IMR-90 (cell line): Measurements from ENCODE around the gene ENO4. TPM values are rescaled to one million over a fixed set of nuclear protein-coding genes. Genes with fewer than 3 reads are reported as not detected.

ENCODE experiments used
- ATAC-seq: fragments of 200-7000 bp; cut with Tn5 transposase; 2 replicates; pipeline ENCODE4 v1.9.1; 2020; ENCODE audit warnings: low read depth, mild to moderate bottlenecking, moderate library complexity
- BruUV-seq: library from RNA; stranded (reverse); fragments of 400-500 nt; replicated peaks from 2 replicates; lab custom pipeline; 2021; lab: Mats Ljungman, UMichigan
- CTCF ChIA-PET: fragments of 300-600 bp; formaldehyde crosslinking; extraction: SDS; loops from one replicate; lab custom pipeline; 2021; ENCODE audit warnings: antibody characterized with exemption; lab: Yijun Ruan, JAX
- POLR2A ChIA-PET: fragments of 300-600 bp; sonication (Branson Sonifier 250); formaldehyde crosslinking; loops from one replicate; lab custom pipeline; 2022; ENCODE audit warnings: antibody characterized with exemption; ENCODE audit not compliant: unreplicated experiment; lab: Charles Lee
- DNase-seq: peaks from one replicate; pipeline ENCODE4 v3.0.0; 2013
- H2AFZ ChIP-seq: replicated peaks from 2 replicates; pipeline ENCODE3; 2013; ENCODE audit warnings: low read length, mild to moderate bottlenecking; ENCODE audit not compliant: poor library complexity
- H2AK5ac ChIP-seq: 2 replicates; pipeline ENCODE4 v1.6.1; 2013; ENCODE audit warnings: low read depth, low read length, inconsistent platforms
- H2AK9ac ChIP-seq: replicated peaks from 2 replicates; pipeline ENCODE3; 2013; ENCODE audit warnings: mild to moderate bottlenecking, low read depth, low read length, moderate library complexity; ENCODE audit not compliant: poor library complexity
- H2BK120ac ChIP-seq: 2 replicates; pipeline ENCODE4 v1.6.1; 2013; ENCODE audit warnings: low read depth, low read length, inconsistent platforms
- H2BK15ac ChIP-seq: 3 replicates; pipeline ENCODE4 v1.6.1; 2013; ENCODE audit warnings: low read depth, low read length, inconsistent platforms
- H2BK20ac ChIP-seq: 2 replicates; pipeline ENCODE4 v1.6.1; 2013; ENCODE audit warnings: low read depth, mild to moderate bottlenecking, inconsistent platforms, low read length, moderate library complexity
- H2BK5ac ChIP-seq: 2 replicates; pipeline ENCODE4 v1.6.1; 2013; ENCODE audit warnings: mild to moderate bottlenecking, low read depth, low read length, inconsistent platforms; ENCODE audit not compliant: poor library complexity, severe bottlenecking
- H3K14ac ChIP-seq: replicated peaks from 2 replicates; pipeline ENCODE4 v1.6.1; 2013; ENCODE audit warnings: low read depth, low read length, inconsistent platforms
- H3K18ac ChIP-seq: 2 replicates; pipeline ENCODE4 v1.6.1; 2013; ENCODE audit warnings: low read depth, low read length, control low read depth
- H3K23ac ChIP-seq: 2 replicates; pipeline ENCODE4 v1.6.1; 2013; ENCODE audit warnings: low read depth, low read length, inconsistent platforms
- H3K27ac ChIP-seq: 2 replicates; pipeline ENCODE4 v1.5.1; 2013; ENCODE audit warnings: mild to moderate bottlenecking, control low read depth, low read length; ENCODE audit not compliant: insufficient read depth
- H3K27me3 ChIP-seq: 2 replicates; pipeline ENCODE4 v1.6.1; 2013; ENCODE audit warnings: low read length; ENCODE audit not compliant: control insufficient read depth, insufficient read depth
- H3K36me3 ChIP-seq: 2 replicates; pipeline ENCODE4 v1.6.1; 2013; ENCODE audit warnings: low read length, mixed read lengths; ENCODE audit not compliant: control insufficient read depth, insufficient read depth
- H3K4ac ChIP-seq: 2 replicates; pipeline ENCODE4 v1.6.1; 2013; ENCODE audit warnings: low read depth, low read length, inconsistent platforms
- H3K4me1 ChIP-seq: 2 replicates; pipeline ENCODE4 v1.6.1; 2013; ENCODE audit warnings: low read length, mixed read lengths; ENCODE audit not compliant: control insufficient read depth, insufficient read depth
- H3K4me2 ChIP-seq: 2 replicates; pipeline ENCODE4 v1.6.1; 2013; ENCODE audit warnings: low read depth, mild to moderate bottlenecking, control low read depth, low read length, moderate library complexity
- H3K4me3 ChIP-seq: 2 replicates; pipeline ENCODE4 v1.5.1; 2013; ENCODE audit warnings: low read depth, mild to moderate bottlenecking, control low read depth, low read length, moderate library complexity; ENCODE audit not compliant: insufficient read depth
- H3K56ac ChIP-seq: 2 replicates; pipeline ENCODE4 v1.6.1; 2013; ENCODE audit warnings: low read length, inconsistent platforms; ENCODE audit not compliant: insufficient read depth; ENCODE audit errors: extremely low read depth
- H3K79me1 ChIP-seq, 2 experiments: 2 replicates each; pipeline ENCODE4 v1.6.1; 2013; ENCODE audit warnings: low read length in 2 of 2, inconsistent platforms in 1 of 2, low read depth in 1 of 2
- H3K9ac ChIP-seq: 2 replicates; pipeline ENCODE4 v1.6.1; 2013; ENCODE audit warnings: low read depth, low read length, control low read depth
- H3K9me1 ChIP-seq: 2 replicates; pipeline ENCODE4 v1.6.1; 2013; ENCODE audit warnings: low read length, inconsistent platforms; ENCODE audit not compliant: insufficient read depth
- H3K9me3 ChIP-seq: 2 replicates; pipeline ENCODE4 v1.6.1; 2013; ENCODE audit warnings: low read length; ENCODE audit not compliant: control insufficient read depth, insufficient read depth
- H4K20me1 ChIP-seq: 2 replicates; pipeline ENCODE4 v1.6.1; 2013; ENCODE audit warnings: low read length, inconsistent platforms; ENCODE audit not compliant: insufficient read depth
- H4K5ac ChIP-seq: 2 replicates; pipeline ENCODE4 v1.6.1; 2013; ENCODE audit warnings: mild to moderate bottlenecking, low read depth, low read length, control low read depth
- H4K8ac ChIP-seq, 2 experiments: 2 replicates each; pipeline ENCODE4 v1.6.1; 2013; ENCODE audit warnings: low read depth in 2 of 2, low read length in 2 of 2, control low read depth in 1 of 2, inconsistent platforms in 1 of 2
- H4K91ac ChIP-seq: 2 replicates; pipeline ENCODE4 v1.6.1; 2013; ENCODE audit warnings: low read depth, low read length, inconsistent platforms; ENCODE audit not compliant: insufficient read depth
- CEBPB ChIP-seq: IDR thresholded peaks from 2 replicates; pipeline ENCODE4 v1.6.1; 2012; ENCODE audit warnings: low read depth, low read length, improper control_type of control experiment
- WGBS, 2 experiments: methylation state at CpG; one replicate each; pipeline versions ENCODE4 v1.1.5 to v1.1.7; 2013; ENCODE audit warnings: missing lambda C conversion rate in 2 of 2; ENCODE audit not compliant: insufficient read length in 1 of 2; ENCODE audit errors: extremely low coverage in 2 of 2; 5-methylcytosine and 5-hydroxymethylcytosine counted together
- dilution Hi-C: fragments of 300-500 bp; cut with HindIII; formaldehyde crosslinking; loops from one replicate; pipeline ENCODE4 v1.14.3; 2018; ENCODE audit warnings: low sequenced_read_pairs; ENCODE audit not compliant: unreplicated experiment
- in situ Hi-C: fragments of 300-500 bp; cut with MboI; formaldehyde crosslinking; loops from 3 replicates; pipeline ENCODE4 v1.14.3; 2019; ENCODE audit warnings: low sequenced_read_pairs, inconsistent platforms, mixed read lengths
- intact Hi-C: fragments of 100-400 bp; cut with micrococcal nuclease; formaldehyde crosslinking; loops from 2 replicates; pipeline ENCODE4 v1.10.0; 2022
- polyA plus RNA-seq, 3 experiments: library from polyadenylated mRNA; depleted of rRNA; stranded (reverse); fragments of >200 nt; gene quantifications; 2 replicates each; pipeline ENCODE4 v1.2.3, GENCODE V29; 2012; ENCODE audit warnings: low replicate concordance in 1 of 3
- total RNA-seq: library from RNA; depleted of rRNA; stranded (reverse); fragments of >200 nt; gene quantifications from 2 replicates; pipeline ENCODE4 v1.2.3, GENCODE V29; 2012
- TF ChIP-seq, protein P1 (sequence below): conservative IDR thresholded peaks from 2 replicates; pipeline ENCODE4 v1.5.1; 2012; ENCODE audit warnings: mild to moderate bottlenecking, low read depth, low read length, improper control_type of control experiment

The ENO4 gene
- total and polyA plus RNA-seq, 2 of the 4 experiments (the other 2 are of a cell fraction), result under 0.01 to 0.05 TPM

GRCh38 chr10:116879817-116880216 lies 30.5 kb downstream of the ENO4 start:
- no peak overlapping the region for H2BK15ac ChIP-seq
- ATAC-seq (no peak), DNase-seq (no peak)
- 83% methylated on average over 1 of the region's 7 CpGs; no CpG with 5 or more reads in 1 of the 2 experiments for WGBS, 2 experiments
- in situ Hi-C loops, result no loop called here
- H3K79me1 ChIP-seq, result no peaks in the 10 kb centered on the region
- H3K18ac ChIP-seq, result no peak overlapping the region
- H3K4me1 ChIP-seq, result no peaks in the 10 kb centered on the region
- no peaks in the 10 kb centered on the region for H4K20me1 ChIP-seq
- H3K9me1 ChIP-seq, result no peaks in the 10 kb centered on the region
- H2BK120ac ChIP-seq, result no peak overlapping the region
- no peak overlapping the region for H2BK5ac ChIP-seq
- H3K36me3 ChIP-seq, result no peaks in the 10 kb centered on the region
- H3K27ac ChIP-seq, result no peak overlapping the region
- no peak overlapping the region for H3K9ac ChIP-seq
- TF ChIP-seq, protein P1, sequence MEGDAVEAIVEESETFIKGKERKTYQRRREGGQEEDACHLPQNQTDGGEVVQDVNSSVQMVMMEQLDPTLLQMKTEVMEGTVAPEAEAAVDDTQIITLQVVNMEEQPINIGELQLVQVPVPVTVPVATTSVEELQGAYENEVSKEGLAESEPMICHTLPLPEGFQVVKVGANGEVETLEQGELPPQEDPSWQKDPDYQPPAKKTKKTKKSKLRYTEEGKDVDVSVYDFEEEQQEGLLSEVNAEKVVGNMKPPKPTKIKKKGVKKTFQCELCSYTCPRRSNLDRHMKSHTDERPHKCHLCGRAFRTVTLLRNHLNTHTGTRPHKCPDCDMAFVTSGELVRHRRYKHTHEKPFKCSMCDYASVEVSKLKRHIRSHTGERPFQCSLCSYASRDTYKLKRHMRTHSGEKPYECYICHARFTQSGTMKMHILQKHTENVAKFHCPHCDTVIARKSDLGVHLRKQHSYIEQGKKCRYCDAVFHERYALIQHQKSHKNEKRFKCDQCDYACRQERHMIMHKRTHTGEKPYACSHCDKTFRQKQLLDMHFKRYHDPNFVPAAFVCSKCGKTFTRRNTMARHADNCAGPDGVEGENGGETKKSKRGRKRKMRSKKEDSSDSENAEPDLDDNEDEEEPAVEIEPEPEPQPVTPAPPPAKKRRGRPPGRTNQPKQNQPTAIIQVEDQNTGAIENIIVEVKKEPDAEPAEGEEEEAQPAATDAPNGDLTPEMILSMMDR, result no peak
- no peak for TF ChIP-seq CEBPB
- no peak overlapping the region for H3K4ac ChIP-seq
- no peak overlapping the region for H2AFZ ChIP-seq
- peaks cover 2% of the 10 kb centered on the region; the same call in 1 of the 2 replicates for H3K27me3 ChIP-seq
- H3K56ac ChIP-seq, result no peak overlapping the region
- no peak overlapping the region for H2AK5ac ChIP-seq
- POLR2A ChIA-PET, result no interaction called here
- no peak overlapping the region for H2AK9ac ChIP-seq
- no peak overlapping the region for H3K23ac ChIP-seq
- BruUV-seq, result no TSS peak
- no peak overlapping the region for H4K8ac ChIP-seq
- no peak overlapping the region for H2BK20ac ChIP-seq
- no peak overlapping the region for H4K5ac ChIP-seq
- H3K4me3 ChIP-seq, result no peak overlapping the region
- CTCF ChIA-PET, result no interaction called here
- no peaks in the 10 kb centered on the region for H3K9me3 ChIP-seq
- H3K4me2 ChIP-seq, result no peak overlapping the region
- H4K91ac ChIP-seq, result no peak overlapping the region
- no peak overlapping the region for H3K14ac ChIP-seq
- intact Hi-C loops, result no loop called here
- dilution Hi-C loops, result no loop called here
